CD4-positive, alpha-beta T cell (primary cell): ENCODE results near the gene IST1. TPM values are rescaled to one million over a fixed set of nuclear protein-coding genes. Genes with fewer than 3 reads are reported as not detected.

Experiments
- ATAC-seq: fragments of 200-7000 bp; cut with Tn5 transposase; one replicate; pipeline ENCODE4 v1.10.0; 2022; ENCODE audit warnings: mild to moderate bottlenecking; ENCODE audit not compliant: poor library complexity
- CTCF ChIA-PET: fragments of 350-600 bp; sonication (Branson Sonifier 250); formaldehyde crosslinking; loops from one replicate; lab custom pipeline; 2021; ENCODE audit warnings: antibody characterized with exemption, inconsistent platforms; lab: Charles Lee
- POLR2A ChIA-PET: fragments of 350-600 bp; sonication (Branson Sonifier 250); formaldehyde crosslinking; loops from one replicate; lab custom pipeline; 2021; ENCODE audit warnings: antibody characterized with exemption, inconsistent platforms; lab: Charles Lee
- DNase-seq, 14 experiments: peaks; one replicate each; pipeline ENCODE4 v3.0.0-alpha.2; 2013 to 2020; ENCODE audit warnings: mixed read lengths in 2 of 14
- H3K27ac ChIP-seq, 2 donors: one replicate each; pipeline versions ENCODE4 v1.5.1 to v1.7.0; 2013; ENCODE audit warnings: low read length in 2 of 2, low read depth in 1 of 2, mild to moderate bottlenecking in 1 of 2
- H3K27me3 ChIP-seq, 2 experiments: 1 replicate in 1 of 2; 2 replicates in 1 of 2; pipeline versions ENCODE4 v1.6.1 to v1.7.0; 2013; ENCODE audit warnings: low read length in 2 of 2, control low read depth in 1 of 2, mild to moderate bottlenecking in 1 of 2, moderate library complexity in 1 of 2; ENCODE audit not compliant: insufficient read depth in 2 of 2, control insufficient read depth in 1 of 2
- H3K36me3 ChIP-seq: one replicate; pipeline ENCODE4 v1.6.1; 2013; ENCODE audit warnings: low read length, control low read depth; ENCODE audit not compliant: insufficient read depth
- H3K4me1 ChIP-seq: one replicate; pipeline ENCODE4 v1.6.1; 2013; ENCODE audit warnings: low read length, control low read depth; ENCODE audit not compliant: insufficient read depth
- H3K4me3 ChIP-seq: one replicate; pipeline ENCODE4 v1.5.1; 2013; ENCODE audit warnings: mild to moderate bottlenecking, low read length, moderate library complexity
- H3K9me3 ChIP-seq, 2 experiments: 1 replicate in 1 of 2; 2 replicates in 1 of 2; pipeline versions ENCODE4 v1.6.1 to v1.7.0; 2013; ENCODE audit warnings: low read length in 2 of 2, mild to moderate bottlenecking in 2 of 2, control low read depth in 1 of 2, moderate library complexity in 1 of 2; ENCODE audit not compliant: control insufficient read depth in 1 of 2, insufficient read depth in 1 of 2
- H3K27ac Mint-ChIP-seq: one replicate; pipeline ENCODE4 v1.8.0; 2020; ENCODE audit warnings: mixed read lengths
- H3K27me3 Mint-ChIP-seq: one replicate; pipeline ENCODE4 v1.8.0; 2021; ENCODE audit warnings: mixed read lengths
- H3K36me3 Mint-ChIP-seq: one replicate; pipeline ENCODE4 v1.8.0; 2021; ENCODE audit warnings: low read depth, mixed read lengths
- H3K4me1 Mint-ChIP-seq: one replicate; pipeline ENCODE4 v1.8.0; 2021; ENCODE audit warnings: low read depth, mixed read lengths
- H3K4me3 Mint-ChIP-seq: one replicate; pipeline ENCODE4 v1.8.0; 2020; ENCODE audit warnings: mild to moderate bottlenecking, mixed read lengths
- H3K9me3 Mint-ChIP-seq: one replicate; pipeline ENCODE4 v1.8.0; 2020; ENCODE audit warnings: mixed read lengths
- CTCF ChIP-seq: fragments of 200-600 bp; IDR thresholded peaks from one replicate; pipeline ENCODE4 v1.8.0; 2022; ENCODE audit warnings: antibody characterized with exemption, mild to moderate bottlenecking
- intact Hi-C, 2 experiments: fragments of 100-400 bp; cut with DNase I in 1 of 2; cut with micrococcal nuclease in 1 of 2; formaldehyde crosslinking; loops; one replicate each; pipeline versions ENCODE4 v1.15.1 to v1.9.0; 2023 to 2025; cut with DNase I, micrococcal nuclease
- total RNA-seq, 174 experiments: library from RNA in 2 of 174; stranded (reverse) in 2 of 174; gene quantifications; one replicate each; pipeline ENCODE4 v1.2.3 and lab custom pipeline; 2021 to 2026

The IST1 gene
- total RNA-seq, 2 experiments from 2014 or later, result 411 to 412 TPM

DNA sequence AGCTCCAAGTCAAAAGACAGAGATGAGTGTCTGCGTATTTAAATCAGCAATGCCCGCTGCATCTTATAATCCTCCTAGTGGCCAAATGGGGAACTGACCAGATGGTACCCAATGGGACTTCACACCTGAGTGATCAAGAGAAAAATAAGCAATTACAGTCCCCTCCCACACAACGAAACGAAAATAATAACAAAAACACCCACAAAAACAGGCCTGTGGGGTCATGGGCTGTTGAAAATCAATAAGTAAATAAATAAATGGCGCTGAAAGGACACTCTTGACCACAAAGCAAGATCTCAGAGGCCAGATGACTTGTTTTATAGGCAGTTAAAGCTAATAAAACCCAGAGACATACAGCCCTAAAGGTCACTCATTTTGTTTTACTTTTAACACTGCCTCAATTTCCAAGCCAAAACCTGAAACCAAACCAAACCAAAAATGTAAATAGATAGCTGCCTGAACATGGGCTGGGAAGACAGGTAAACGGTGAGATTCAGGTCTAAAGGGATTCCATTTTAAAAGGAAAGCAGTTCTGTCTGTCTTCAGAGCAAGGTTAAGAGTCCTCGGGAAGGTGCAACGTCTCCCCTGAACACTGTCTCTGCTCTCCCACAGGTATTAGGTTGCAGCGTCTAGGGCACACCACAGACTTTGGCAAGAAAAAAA is 12.7 kb upstream of the IST1 start:
- H3K4me3 Mint-ChIP-seq, result peak overlapping the region; percentile 91

GRCh38 chr16:71883168-71883848 is 12.0 kb upstream of the IST1 start:
- Mint-ChIP-seq H3K4me1 (peaks cover 59% of the 10 kb centered on the region), H3K4me3 (peak overlapping the region; percentile 91), H3K36me3 (peaks cover 36% of the 10 kb centered on the region), H3K27me3 (no peaks in the 10 kb centered on the region), H3K27ac (peak overlapping the region; percentile 91), H3K9me3 (no peaks in the 10 kb centered on the region)
- ATAC-seq (peak; percentile 10), DNase-seq (peak; percentile 10 to 76 (median 46))
- peak; percentile 21 for TF ChIP-seq CTCF
- Histone ChIP-seq H3K4me1 (peaks cover 43% of the 10 kb centered on the region), H3K36me3 (peaks cover 2% of the 10 kb centered on the region), H3K27ac (peak overlapping the region; percentile 55 to 89), H3K4me3 (peak overlapping the region; percentile 66), H3K27me3 (no peaks in the 10 kb centered on the region), H3K9me3 (no peaks in the 10 kb centered on the region)
- intact Hi-C loops, result loop anchor here (5.0 kb wide), 4 partner anchors 76 to 161 kb away; partner anchors contain the start of genes AP1G1 (in 1 of the 2), DHODH (in 1 of the 2) and PHLPP2 (in 1 of the 2)
- POLR2A ChIA-PET, result interaction anchor here (1.0 to 6.5 kb wide), 12 partner anchors 7 to 318 kb away, joined by 3 to 219 read pairs (median 14); partner anchors contain the start of genes AP1G1 and IST1
- CTCF ChIA-PET, result interaction anchor here (1.0 to 6.1 kb wide), 17 partner anchors 10 to 318 kb away, joined by 3 to 100 read pairs (median 6); partner anchors contain the start of genes AP1G1 and IST1

More for the DNA sequence above, 12.7 kb upstream of the IST1 start:
- Mint-ChIP-seq H3K9me3 (no peaks in the 10 kb centered on the region), H3K27ac (peak overlapping the region; percentile 91), H3K4me1 (peaks cover 59% of the 10 kb centered on the region), H3K27me3 (no peaks in the 10 kb centered on the region), H3K36me3 (peaks cover 40% of the 10 kb centered on the region)
- H3K9me3 ChIP-seq, result no peaks in the 10 kb centered on the region
- peak; percentile 54 to 92 (median 70) for DNase-seq
- H3K4me3 ChIP-seq, result peak overlapping the region; percentile 66
- CTCF ChIA-PET, result interaction anchor here (0.7 to 6.1 kb wide), 24 partner anchors 9 to 317 kb away, joined by 3 to 100 read pairs (median 6); partner anchors contain the start of genes AP1G1 and IST1
- intact Hi-C loops, result loop anchor here (1.0 to 5.0 kb wide), 6 partner anchors 13 to 160 kb away; partner anchors contain the start of genes AP1G1 (in 1 of the 2), DHODH (in 1 of the 2), IST1 (in 1 of the 2) and PHLPP2 (in 1 of the 2)
- peak; percentile 58 for ATAC-seq
- peaks cover 43% of the 10 kb centered on the region for H3K4me1 ChIP-seq
- peak; percentile 92 for TF ChIP-seq CTCF
- H3K27me3 ChIP-seq, result no peaks in the 10 kb centered on the region
- POLR2A ChIA-PET, result interaction anchor here (0.6 to 6.5 kb wide), 18 partner anchors 8 to 317 kb away, joined by 3 to 219 read pairs (median 5); partner anchors contain the start of genes AP1G1, DHX38, IST1 and TXNL4B
- peaks cover 4% of the 10 kb centered on the region for H3K36me3 ChIP-seq
- H3K27ac ChIP-seq, result peak overlapping the region; percentile 55 to 76
